GM12873 (cell line): ENCODE results near the gene CDH7.

Experiments
- CTCF ChIP-seq: IDR thresholded peaks from 2 replicates; pipeline ENCODE4 v1.5.1; 2012; ENCODE audit warnings: low read depth, mild to moderate bottlenecking, moderate library complexity, low read length, control low read depth; ENCODE audit not compliant: insufficient read depth; ENCODE audit errors: missing control alignments

Gene CDH7

GRCh38 chr18:65754121-65754520 lies 3.3 kb downstream of the CDH7 start:
- no peak for TF ChIP-seq CTCF

GRCh38 chr18:65755616-65756015 lies 4.8 kb downstream of the CDH7 start:
- TF ChIP-seq CTCF, result no peak

GRCh38 chr18:65760457-65760856 lies 9.6 kb downstream of the CDH7 start:
- no peak for TF ChIP-seq CTCF

- no peak for TF ChIP-seq CTCF
These were observed 11.0 kb downstream of the CDH7 start for GRCh38 chr18:65761636-65762295.

- no peak for TF ChIP-seq CTCF
These were observed 11.7 kb downstream of the CDH7 start for GRCh38 chr18:65762556-65762955.

- TF ChIP-seq CTCF, result no peak
These were observed 16.6 kb downstream of the CDH7 start for GRCh38 chr18:65767406-65767805.

- no peak for TF ChIP-seq CTCF
These were observed 17.4 kb downstream of the CDH7 start for GRCh38 chr18:65768120-65768778.
